LNCaP clone FGC (cell line): Measurements from ENCODE around the gene KREMEN1.

ENCODE experiments used
- DNase-seq: peaks from one replicate; pipeline ENCODE4 v3.0.0-alpha.2; 2011; ENCODE audit warnings: low read depth
- H3K4me3 ChIP-seq: 2 replicates; pipeline ENCODE4 v1.5.1; 2011; ENCODE audit warnings: mild to moderate bottlenecking, low read depth, low read length, control low read depth
- TF ChIP-seq, protein P1 (sequence below): IDR thresholded peaks from 2 replicates; pipeline ENCODE4 v1.5.1; 2012; ENCODE audit warnings: mild to moderate bottlenecking; ENCODE audit not compliant: control insufficient read depth, insufficient read depth; ENCODE audit errors: extremely low read depth

Gene KREMEN1

DNA sequence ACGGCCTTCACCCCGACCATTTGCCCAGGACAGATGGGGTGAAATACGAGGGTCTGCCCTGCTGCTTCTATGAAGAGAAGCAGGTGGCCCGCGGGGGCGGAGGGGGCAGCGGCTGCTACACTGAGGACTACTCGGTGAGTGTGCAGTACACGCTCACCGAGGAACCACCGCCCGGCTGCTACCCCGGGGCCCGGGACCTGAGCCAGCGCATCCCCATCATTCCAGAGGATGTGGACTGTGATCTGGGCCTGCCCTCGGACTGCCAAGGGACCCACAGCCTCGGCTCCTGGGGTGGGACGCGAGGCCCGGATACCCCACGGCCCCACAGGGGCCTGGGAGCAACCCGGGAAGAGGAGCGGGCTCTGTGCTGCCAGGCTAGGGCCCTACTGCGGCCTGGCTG lies 22.4 kb upstream of the KREMEN1 start:
- TF ChIP-seq, protein P1, sequence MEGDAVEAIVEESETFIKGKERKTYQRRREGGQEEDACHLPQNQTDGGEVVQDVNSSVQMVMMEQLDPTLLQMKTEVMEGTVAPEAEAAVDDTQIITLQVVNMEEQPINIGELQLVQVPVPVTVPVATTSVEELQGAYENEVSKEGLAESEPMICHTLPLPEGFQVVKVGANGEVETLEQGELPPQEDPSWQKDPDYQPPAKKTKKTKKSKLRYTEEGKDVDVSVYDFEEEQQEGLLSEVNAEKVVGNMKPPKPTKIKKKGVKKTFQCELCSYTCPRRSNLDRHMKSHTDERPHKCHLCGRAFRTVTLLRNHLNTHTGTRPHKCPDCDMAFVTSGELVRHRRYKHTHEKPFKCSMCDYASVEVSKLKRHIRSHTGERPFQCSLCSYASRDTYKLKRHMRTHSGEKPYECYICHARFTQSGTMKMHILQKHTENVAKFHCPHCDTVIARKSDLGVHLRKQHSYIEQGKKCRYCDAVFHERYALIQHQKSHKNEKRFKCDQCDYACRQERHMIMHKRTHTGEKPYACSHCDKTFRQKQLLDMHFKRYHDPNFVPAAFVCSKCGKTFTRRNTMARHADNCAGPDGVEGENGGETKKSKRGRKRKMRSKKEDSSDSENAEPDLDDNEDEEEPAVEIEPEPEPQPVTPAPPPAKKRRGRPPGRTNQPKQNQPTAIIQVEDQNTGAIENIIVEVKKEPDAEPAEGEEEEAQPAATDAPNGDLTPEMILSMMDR, result no peak
- no peak for DNase-seq
- no peak overlapping the region for H3K4me3 ChIP-seq

DNA sequence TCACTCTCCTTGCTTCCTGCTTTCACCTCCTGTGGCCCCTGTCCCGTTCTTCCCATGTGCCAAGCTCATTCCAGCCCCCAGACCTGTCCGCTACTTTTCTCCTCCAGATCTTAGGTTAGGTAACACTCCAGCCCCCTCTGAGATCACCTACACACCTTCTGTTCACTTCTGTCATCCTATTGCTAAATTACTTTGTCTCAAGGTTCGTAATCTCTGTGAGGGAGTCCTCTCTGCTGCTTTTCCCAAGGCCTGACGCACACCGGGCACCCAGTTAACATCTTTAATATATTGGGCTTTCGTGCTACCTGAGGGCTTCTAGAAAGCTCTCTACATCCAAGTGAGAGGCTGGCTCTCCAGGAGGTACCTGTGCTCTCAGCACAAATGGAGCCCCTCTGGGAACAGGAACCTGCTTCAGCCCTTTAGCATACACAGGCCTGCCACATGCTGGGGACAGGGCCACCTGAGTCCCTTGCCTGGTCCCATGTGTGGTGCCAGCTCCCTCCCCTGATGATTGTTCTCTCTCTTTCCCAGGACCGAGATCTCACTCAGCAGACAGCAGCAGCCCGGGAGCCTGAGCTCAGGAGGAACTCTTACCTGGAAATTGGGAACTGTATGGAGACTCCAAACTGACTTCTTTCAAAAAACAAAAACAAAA lies 19.7 kb upstream of the KREMEN1 start:
- no peak for DNase-seq
- no peak overlapping the region for H3K4me3 ChIP-seq

DNA sequence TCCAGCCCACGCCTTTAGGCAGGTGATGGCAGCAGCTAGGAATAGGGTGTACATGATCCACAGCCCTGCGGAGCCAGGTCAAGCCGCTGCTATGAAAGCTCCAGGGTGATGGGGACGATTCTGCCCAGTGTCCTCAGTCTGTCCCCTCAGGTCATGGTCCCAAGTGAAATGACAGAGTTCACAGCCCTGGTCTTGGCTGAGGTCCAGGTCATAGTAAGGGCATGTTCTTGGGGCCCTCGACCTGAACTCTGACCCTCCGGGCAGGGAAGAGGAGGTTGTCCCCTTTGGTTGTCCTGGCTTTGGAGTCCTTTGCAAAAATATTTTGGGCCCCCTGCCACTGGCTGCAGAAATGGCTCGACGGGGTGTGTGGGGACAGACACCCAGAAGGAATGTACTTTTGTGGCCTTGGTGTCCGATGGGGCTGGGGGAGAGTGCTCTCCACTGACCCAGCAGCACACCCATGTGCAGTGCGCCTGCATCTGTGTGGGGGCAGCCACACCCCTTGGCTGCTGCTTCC lies 18.5 kb upstream of the KREMEN1 start:
- H3K4me3 ChIP-seq, result no peak overlapping the region
- TF ChIP-seq, protein P1, result no peak
- DNase-seq, result no peak

More for the DNA sequence above, 19.7 kb upstream of the KREMEN1 start:
- TF ChIP-seq, protein P1, result no peak

DNA sequence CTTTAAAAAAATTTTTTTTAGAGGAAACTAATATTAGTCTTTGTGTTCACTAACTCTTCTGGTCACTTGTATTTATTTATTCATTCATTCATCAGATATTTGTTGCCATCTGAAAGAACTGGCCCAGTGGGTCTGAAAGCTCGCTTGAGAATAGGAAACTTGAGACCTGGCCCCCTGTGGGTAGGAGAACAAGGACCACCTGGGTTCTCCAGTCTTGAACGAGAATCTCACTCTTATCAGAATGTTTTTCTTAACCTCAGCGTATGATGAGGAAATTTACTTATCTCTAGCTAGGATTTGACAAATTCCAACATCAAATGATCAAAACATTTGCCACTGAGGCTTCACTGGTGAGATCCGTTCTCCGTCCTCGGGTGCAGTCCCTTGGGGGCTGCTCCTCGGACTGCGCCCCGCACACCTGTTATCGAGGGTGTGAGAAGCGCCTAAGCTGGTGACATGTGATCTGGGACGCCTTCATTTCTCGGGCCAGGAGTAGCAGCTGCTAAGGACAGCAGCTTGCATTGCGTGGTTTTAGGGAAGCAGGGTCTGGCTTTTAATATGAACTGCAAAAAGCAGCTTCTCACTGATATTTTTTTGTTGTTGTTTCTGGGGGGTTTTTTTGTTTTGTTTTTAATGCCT lies 17.5 kb upstream of the KREMEN1 start:
- TF ChIP-seq, protein P1, result no peak
- no peak overlapping the region for H3K4me3 ChIP-seq
- DNase-seq, result no peak

DNA sequence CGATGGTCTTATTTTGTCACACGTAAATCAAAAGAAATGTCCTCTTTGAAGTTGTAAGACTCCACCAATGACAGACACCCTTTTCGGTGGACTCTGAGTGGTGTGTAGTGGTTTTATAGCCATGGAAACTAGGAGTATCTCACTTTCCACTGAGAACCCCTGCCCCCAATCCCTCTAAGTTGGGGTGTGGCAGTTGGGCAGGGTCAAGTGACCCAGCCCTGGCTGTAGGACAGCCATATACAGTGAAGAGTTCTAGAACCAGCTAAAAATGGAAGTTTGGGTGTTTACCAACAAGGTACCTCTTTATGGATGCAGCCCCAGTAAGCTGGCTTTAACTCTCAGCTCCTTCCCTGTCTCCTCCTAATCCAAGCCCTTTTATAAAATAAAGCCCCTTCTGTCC lies 16.4 kb upstream of the KREMEN1 start:
- TF ChIP-seq, protein P1, result no peak
- no peak for DNase-seq

DNA sequence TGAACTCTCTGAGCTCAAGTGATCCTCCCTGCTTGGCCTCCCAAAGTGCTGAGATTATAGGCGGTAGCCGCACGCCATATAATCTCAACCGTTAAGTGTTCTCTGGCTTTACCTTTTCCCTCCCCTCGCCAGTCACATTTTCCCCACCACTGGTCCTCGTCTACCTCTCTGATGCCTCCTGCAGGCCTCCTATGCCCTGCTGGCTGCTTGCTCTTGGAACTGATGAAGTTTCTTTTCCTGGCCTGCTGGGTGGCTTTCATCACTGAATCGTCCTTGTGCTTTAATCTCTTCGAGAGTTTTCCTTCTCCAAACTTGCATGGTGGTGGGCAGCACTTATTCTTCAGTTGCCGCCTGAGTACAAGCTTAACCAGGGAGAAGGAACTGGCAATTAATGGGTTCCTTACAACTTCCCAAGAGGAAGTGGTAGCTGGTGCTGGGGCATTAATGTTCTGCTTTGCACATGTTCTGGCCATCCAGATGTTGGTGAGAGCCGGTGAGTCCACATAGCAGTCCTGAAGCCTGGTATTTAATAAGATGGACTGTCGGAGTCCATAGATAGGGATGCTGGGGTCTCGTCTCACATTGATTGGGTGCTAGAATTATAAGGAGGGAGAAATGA lies 12.5 kb upstream of the KREMEN1 start:
- TF ChIP-seq, protein P1, result no peak

More for the DNA sequence above, 16.4 kb upstream of the KREMEN1 start:
- H3K4me3 ChIP-seq, result no peak overlapping the region

More for the DNA sequence above, 12.5 kb upstream of the KREMEN1 start:
- H3K4me3 ChIP-seq, result no peak overlapping the region
- DNase-seq, result no peak
